Thoracic aorta (tissue), 2 donors: ENCODE measurements around the gene MACROD1. TPM values are rescaled to one million over a fixed set of nuclear protein-coding genes. Genes with fewer than 3 reads are reported as not detected.
A peak's percentile ranks its signal among the peaks of the same experiment; 100 is the strongest.

Source experiments
- ATAC-seq: fragments of 150-250 bp; one replicate; pipeline ENCODE4 v1.8.0; 2017; ENCODE audit warnings: low read depth; ENCODE audit not compliant: insufficient number of reproducible peaks, low FRiP score
- DNase-seq: peaks from one replicate; pipeline ENCODE4 v3.0.0-alpha.2; 2020; ENCODE audit warnings: low spot score
- H3K27ac ChIP-seq, 2 donors: fragments of 200-600 bp; sonication (generic); 1 replicate in 1 of 2; 2 replicates in 1 of 2; pipeline ENCODE4 v1.5.1; 2016; ENCODE audit warnings: mild to moderate bottlenecking in 2 of 2, moderate library complexity in 2 of 2
- H3K27me3 ChIP-seq: fragments of 200-600 bp; sonication (generic); replicated peaks from 2 replicates; pipeline ENCODE4 v1.6.0; 2016; ENCODE audit warnings: mild to moderate bottlenecking; ENCODE audit not compliant: insufficient read depth
- H3K36me3 ChIP-seq: fragments of 200-600 bp; sonication (generic); one replicate; pipeline ENCODE4 v1.5.1; 2016
- H3K4me1 ChIP-seq, 2 donors: fragments of 200-600 bp; sonication (generic); 1 replicate in 1 of 2; 2 replicates in 1 of 2; pipeline versions ENCODE4 v1.5.1 to v1.6.0; 2016; ENCODE audit warnings: low read depth in 2 of 2, mild to moderate bottlenecking in 1 of 2; ENCODE audit not compliant: control insufficient read depth in 1 of 2
- H3K4me3 ChIP-seq: fragments of 200-600 bp; sonication (generic); 2 replicates; pipeline ENCODE4 v1.5.1; 2016; ENCODE audit warnings: mild to moderate bottlenecking
- H3K9me3 ChIP-seq: fragments of 200-600 bp; sonication (generic); 2 replicates; pipeline ENCODE4 v1.5.1; 2016
- total RNA-seq, 2 donors: library from RNA; depleted of rRNA; stranded (reverse); fragments of >200 nt; gene quantifications; one replicate each; pipeline versions ENCODE4 v1.1.0 to v1.2.3, GENCODE V29; 2016
- TF ChIP-seq, protein P1 (sequence below): fragments of 200-600 bp; sonication (generic); IDR thresholded peaks from one replicate; pipeline ENCODE4 v1.5.1; 2019; ENCODE audit warnings: antibody characterized with exemption

MACROD1 gene
- total RNA-seq, 2 donors from 2014 or later, result 15.8 to 17.6 TPM

- ATAC-seq, result no peak
- no peaks in the 10 kb centered on the region for H3K27me3 ChIP-seq
- H3K4me3 ChIP-seq, result no peak overlapping the region
- no peaks in the 10 kb centered on the region for H3K36me3 ChIP-seq
- H3K27ac ChIP-seq, result no peak overlapping the region
- H3K9me3 ChIP-seq, result no peaks in the 10 kb centered on the region
- H3K4me1 ChIP-seq, result peaks cover 9 to 22% of the 10 kb centered on the region in 2 donors
- no peak for DNase-seq
- TF ChIP-seq, protein P1, sequence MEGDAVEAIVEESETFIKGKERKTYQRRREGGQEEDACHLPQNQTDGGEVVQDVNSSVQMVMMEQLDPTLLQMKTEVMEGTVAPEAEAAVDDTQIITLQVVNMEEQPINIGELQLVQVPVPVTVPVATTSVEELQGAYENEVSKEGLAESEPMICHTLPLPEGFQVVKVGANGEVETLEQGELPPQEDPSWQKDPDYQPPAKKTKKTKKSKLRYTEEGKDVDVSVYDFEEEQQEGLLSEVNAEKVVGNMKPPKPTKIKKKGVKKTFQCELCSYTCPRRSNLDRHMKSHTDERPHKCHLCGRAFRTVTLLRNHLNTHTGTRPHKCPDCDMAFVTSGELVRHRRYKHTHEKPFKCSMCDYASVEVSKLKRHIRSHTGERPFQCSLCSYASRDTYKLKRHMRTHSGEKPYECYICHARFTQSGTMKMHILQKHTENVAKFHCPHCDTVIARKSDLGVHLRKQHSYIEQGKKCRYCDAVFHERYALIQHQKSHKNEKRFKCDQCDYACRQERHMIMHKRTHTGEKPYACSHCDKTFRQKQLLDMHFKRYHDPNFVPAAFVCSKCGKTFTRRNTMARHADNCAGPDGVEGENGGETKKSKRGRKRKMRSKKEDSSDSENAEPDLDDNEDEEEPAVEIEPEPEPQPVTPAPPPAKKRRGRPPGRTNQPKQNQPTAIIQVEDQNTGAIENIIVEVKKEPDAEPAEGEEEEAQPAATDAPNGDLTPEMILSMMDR, result no peak
Observed at GRCh38 chr11:64032050-64032449, 133.9 kb downstream of the MACROD1 start.

DNA sequence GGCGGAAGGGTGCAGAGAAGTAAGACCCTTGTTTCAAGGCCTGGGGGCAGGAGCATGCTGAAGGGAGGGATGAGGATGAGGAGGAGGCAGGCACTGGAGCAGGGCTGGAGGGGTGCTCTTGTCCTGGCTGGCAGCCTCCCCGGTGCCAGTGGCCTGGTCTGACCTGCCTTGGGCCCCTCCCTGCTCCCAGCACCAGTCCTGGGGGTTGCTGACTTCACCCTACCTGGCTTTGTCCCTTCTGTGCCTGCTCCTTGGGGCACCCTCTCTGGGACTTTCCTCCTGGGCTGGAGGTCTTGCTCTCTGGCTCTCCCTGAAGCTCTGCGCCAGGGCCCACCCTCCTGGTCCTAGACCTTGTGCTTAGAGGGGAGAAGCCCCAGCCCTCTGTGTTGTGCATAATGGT, 134.9 kb downstream of the MACROD1 start:
- H3K4me1 ChIP-seq, result peaks cover under 1 to 12% of the 10 kb centered on the region in 2 donors
- H3K4me3 ChIP-seq, result no peak overlapping the region
- no peak overlapping the region for H3K27ac ChIP-seq
- DNase-seq (no peak), ATAC-seq (no peak)
- TF ChIP-seq, protein P1, result no peak
- no peaks in the 10 kb centered on the region for H3K27me3 ChIP-seq
- no peaks in the 10 kb centered on the region for H3K9me3 ChIP-seq
- no peaks in the 10 kb centered on the region for H3K36me3 ChIP-seq

GRCh38 chr11:64029773-64030172, 136.1 kb downstream of the MACROD1 start:
- H3K4me3 ChIP-seq, result no peak overlapping the region
- no peak overlapping the region for H3K27ac ChIP-seq
- H3K27me3 ChIP-seq, result no peaks in the 10 kb centered on the region
- ATAC-seq (no peak), DNase-seq (no peak)
- TF ChIP-seq, protein P1, result no peak
- peaks cover 0 to 5% of the 10 kb centered on the region in 2 donors for H3K4me1 ChIP-seq
- no peaks in the 10 kb centered on the region for H3K36me3 ChIP-seq
- no peaks in the 10 kb centered on the region for H3K9me3 ChIP-seq

GRCh38 chr11:64028398-64029115, 137.4 kb downstream of the MACROD1 start:
- no peaks in the 10 kb centered on the region for H3K27me3 ChIP-seq
- TF ChIP-seq, protein P1, result no peak
- H3K36me3 ChIP-seq, result no peaks in the 10 kb centered on the region
- H3K4me3 ChIP-seq, result peak overlapping the region; percentile 41
- ATAC-seq, result no peak
- H3K9me3 ChIP-seq, result no peaks in the 10 kb centered on the region
- peaks cover 0 to 5% of the 10 kb centered on the region in 2 donors for H3K4me1 ChIP-seq
- DNase-seq, result no peak
- no peak overlapping the region for H3K27ac ChIP-seq

- H3K4me1 ChIP-seq, result peaks cover 0 to 5% of the 10 kb centered on the region in 2 donors
- H3K27ac ChIP-seq, result no peak overlapping the region
- H3K27me3 ChIP-seq, result no peaks in the 10 kb centered on the region
- peak overlapping the region; percentile 41 for H3K4me3 ChIP-seq
- ATAC-seq (no peak), DNase-seq (no peak)
- H3K36me3 ChIP-seq, result no peaks in the 10 kb centered on the region
- TF ChIP-seq, protein P1, result no peak
- no peaks in the 10 kb centered on the region for H3K9me3 ChIP-seq
Observed at GRCh38 chr11:64027651-64028397, 138.1 kb downstream of the MACROD1 start.
